Measurements from ENCODE around the gene NKX1-1.

NKX1-1 gene

DNA sequence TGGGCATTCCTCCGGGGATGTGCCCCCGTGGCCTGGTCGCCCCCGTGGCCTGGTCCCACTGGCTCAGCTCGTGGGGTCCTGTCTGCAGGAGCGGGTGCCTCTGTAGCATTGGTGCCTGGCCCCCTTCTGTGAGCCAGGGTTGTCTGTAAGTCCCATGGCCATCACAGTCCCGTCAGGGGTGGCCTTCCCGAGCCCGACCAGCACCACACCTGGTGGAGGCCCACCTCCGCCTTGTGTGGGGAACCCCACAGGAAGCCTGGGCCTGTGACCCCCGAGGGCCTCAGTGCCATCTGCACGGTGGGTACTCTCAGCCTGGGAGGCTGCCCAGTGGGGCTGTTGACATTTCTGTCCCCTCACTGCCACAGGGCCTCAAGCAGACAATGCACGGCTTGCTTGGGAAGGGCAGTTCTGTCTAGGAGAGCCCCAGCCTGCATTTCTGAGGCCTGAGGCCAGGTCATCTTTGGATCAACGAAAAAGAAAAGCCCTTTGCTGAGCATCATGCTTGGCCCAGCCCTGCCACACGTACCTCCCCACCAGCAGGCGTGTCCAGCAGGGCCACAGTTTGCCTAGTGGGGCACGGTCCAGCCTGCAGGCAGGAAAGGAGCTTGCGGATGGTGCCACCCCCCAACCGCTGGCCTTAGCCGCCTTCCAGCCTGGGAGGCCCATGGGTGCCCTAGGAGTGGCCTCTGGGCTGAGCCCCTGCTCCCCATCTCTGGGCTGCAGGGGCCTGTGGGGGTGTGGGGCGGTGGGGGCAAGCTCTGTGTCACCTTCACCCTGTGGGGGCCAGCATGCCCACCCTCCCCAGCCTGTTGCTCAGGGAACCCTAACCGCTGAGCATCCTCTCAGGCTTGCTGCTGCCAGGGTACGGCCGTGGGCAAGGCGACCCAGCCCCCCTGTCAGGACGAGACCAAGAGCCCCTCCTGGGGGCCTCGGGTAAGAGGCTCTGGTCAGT lies 23.2 kb downstream of the NKX1-1 start:
- H3K14ac ChIP-seq (ENCODE audit: low read length): no peak overlapping the region
- peaks cover 0 to 7% of the 10 kb centered on the region in 2 donors for H3K4me1 ChIP-seq (ENCODE audit: control insufficient read depth in 2 of 2, insufficient read depth in 1 of 2, low read depth in 1 of 2, low read length in 2 of 2)
- no peak overlapping the region for H4K91ac ChIP-seq (ENCODE audit: low read depth, low read length, poor library complexity)
- peak overlapping the region; percentile 60 for H3K23ac ChIP-seq (ENCODE audit: low read depth, low read length, poor library complexity)
- DNase-seq (ENCODE audit: low spot score): no peak
- no peaks in the 10 kb centered on the region for H3K79me1 ChIP-seq (ENCODE audit: low read depth, low read length)
- no peak overlapping the region for H4K8ac ChIP-seq (ENCODE audit: low read depth, low read length)
- H3K9me3 ChIP-seq (replicated peaks in 1 of 2; ENCODE audit: control insufficient read depth in 2 of 2, insufficient read depth in 1 of 2, low read depth in 1 of 2, low read length in 2 of 2): no peaks in the 10 kb centered on the region
- H2BK12ac ChIP-seq (ENCODE audit: low read length): no peak overlapping the region
- no peaks in the 10 kb centered on the region for H3K27me3 ChIP-seq (ENCODE audit: control insufficient read depth in 3 of 3, insufficient read depth in 3 of 3, low read depth in 1 of 3, low read length in 3 of 3)
- peak overlapping the region; percentile 17 for H2BK15ac ChIP-seq (ENCODE audit: low read length)
- H2BK120ac ChIP-seq (ENCODE audit: low read depth, low read length): no peak overlapping the region
- no CpG with 5 or more reads among the region's 27 CpGs for WGBS, 2 donors (ENCODE audit: extremely low coverage in 2 of 2, insufficient read length in 2 of 2, insufficient replicate concordance in 1 of 2)
- peak overlapping the region; percentile 78 for H3K18ac ChIP-seq (ENCODE audit: low read length)
- H2BK5ac ChIP-seq (ENCODE audit: low read length): no peak overlapping the region
- H2AK5ac ChIP-seq (ENCODE audit: low read depth, low read length): peak overlapping the region; percentile 75
- H3K36me3 ChIP-seq (replicated peaks in 1 of 2; ENCODE audit: control insufficient read depth in 2 of 2, insufficient read depth in 2 of 2, low read length in 2 of 2): peaks cover 2 to 26% of the 10 kb centered on the region in 2 donors
- H3K27ac ChIP-seq (replicated peaks; ENCODE audit: low read length): no peak overlapping the region
- H3K4ac ChIP-seq (ENCODE audit: low read length): no peak overlapping the region
- H3K4me3 ChIP-seq (ENCODE audit: low read length in 2 of 2): no peak overlapping the region
- H2AFZ ChIP-seq (ENCODE audit: low read length): no peak overlapping the region
- no peak overlapping the region for H3K4me2 ChIP-seq (ENCODE audit: insufficient read depth, low read length, poor library complexity, severe bottlenecking)
- no peak overlapping the region for H3K9ac ChIP-seq (ENCODE audit: low read depth, low read length, poor library complexity)

DNA sequence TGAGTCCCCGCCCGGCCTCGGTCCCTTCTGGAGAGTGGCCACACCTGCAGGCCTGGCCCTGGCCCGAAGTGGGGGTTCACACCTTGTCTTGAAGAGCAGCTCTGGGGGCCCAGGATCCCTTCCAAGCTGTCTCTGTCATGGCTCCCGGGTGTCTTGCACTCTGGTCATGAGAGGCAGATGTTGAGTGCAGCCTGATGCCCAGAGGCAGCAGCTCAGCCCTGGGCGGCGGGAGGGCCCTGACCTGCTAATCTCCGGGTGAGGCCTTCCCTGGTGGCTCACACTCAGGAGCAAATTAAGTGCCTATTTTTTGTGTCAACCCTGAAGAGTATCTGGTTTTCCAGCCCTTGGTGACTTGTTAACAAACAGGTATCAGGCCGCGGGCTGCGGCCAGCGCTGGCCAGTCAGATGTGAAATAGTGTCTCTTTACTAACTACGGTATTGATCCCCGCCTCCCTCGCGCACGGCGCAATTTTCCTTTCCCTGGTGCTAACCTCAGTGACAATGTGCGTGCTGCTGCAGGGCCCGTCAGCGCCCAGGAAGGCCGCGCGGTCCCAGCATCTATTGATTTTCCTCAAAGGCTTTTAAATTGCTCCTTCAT lies 24.2 kb downstream of the NKX1-1 start:
- H2AK5ac ChIP-seq (ENCODE audit: low read depth, low read length): peak overlapping the region; percentile 8
- H2BK12ac ChIP-seq (ENCODE audit: low read length): no peak overlapping the region
- no peak overlapping the region for H4K91ac ChIP-seq (ENCODE audit: low read depth, low read length, poor library complexity)
- peaks cover 2 to 20% of the 10 kb centered on the region in 2 donors for H3K36me3 ChIP-seq (replicated peaks in 1 of 2; ENCODE audit: control insufficient read depth in 2 of 2, insufficient read depth in 2 of 2, low read length in 2 of 2)
- H3K4me2 ChIP-seq (ENCODE audit: insufficient read depth, low read length, poor library complexity, severe bottlenecking): no peak overlapping the region
- no peak overlapping the region for H2BK120ac ChIP-seq (ENCODE audit: low read depth, low read length)
- no peak overlapping the region for H3K4ac ChIP-seq (ENCODE audit: low read length)
- WGBS, 2 donors (ENCODE audit: extremely low coverage in 2 of 2, insufficient read length in 2 of 2, insufficient replicate concordance in 1 of 2): no CpG with 5 or more reads among the region's 24 CpGs
- peaks cover 0 to 7% of the 10 kb centered on the region in 2 donors for H3K4me1 ChIP-seq (ENCODE audit: control insufficient read depth in 2 of 2, insufficient read depth in 1 of 2, low read depth in 1 of 2, low read length in 2 of 2)
- H3K9me3 ChIP-seq (replicated peaks in 1 of 2; ENCODE audit: control insufficient read depth in 2 of 2, insufficient read depth in 1 of 2, low read depth in 1 of 2, low read length in 2 of 2): no peaks in the 10 kb centered on the region
- no peak overlapping the region for H2BK15ac ChIP-seq (ENCODE audit: low read length)
- no peak overlapping the region for H2BK5ac ChIP-seq (ENCODE audit: low read length)
- no peak overlapping the region for H2AFZ ChIP-seq (ENCODE audit: low read length)
- H3K18ac ChIP-seq (ENCODE audit: low read length): peak overlapping the region; percentile 59
- no peak overlapping the region for H3K9ac ChIP-seq (ENCODE audit: low read depth, low read length, poor library complexity)
- no peak overlapping the region for H3K4me3 ChIP-seq (ENCODE audit: low read length in 2 of 2)
- no peaks in the 10 kb centered on the region for H3K27me3 ChIP-seq (ENCODE audit: control insufficient read depth in 3 of 3, insufficient read depth in 3 of 3, low read depth in 1 of 3, low read length in 3 of 3)
- H3K14ac ChIP-seq (ENCODE audit: low read length): no peak overlapping the region
- no peak overlapping the region for H4K8ac ChIP-seq (ENCODE audit: low read depth, low read length)
- H3K23ac ChIP-seq (ENCODE audit: low read depth, low read length, poor library complexity): no peak overlapping the region
- H3K79me1 ChIP-seq (ENCODE audit: low read depth, low read length): no peaks in the 10 kb centered on the region
- H3K27ac ChIP-seq (replicated peaks; ENCODE audit: low read length): peak overlapping the region; percentile 60
- DNase-seq (ENCODE audit: low spot score): no peak

DNA sequence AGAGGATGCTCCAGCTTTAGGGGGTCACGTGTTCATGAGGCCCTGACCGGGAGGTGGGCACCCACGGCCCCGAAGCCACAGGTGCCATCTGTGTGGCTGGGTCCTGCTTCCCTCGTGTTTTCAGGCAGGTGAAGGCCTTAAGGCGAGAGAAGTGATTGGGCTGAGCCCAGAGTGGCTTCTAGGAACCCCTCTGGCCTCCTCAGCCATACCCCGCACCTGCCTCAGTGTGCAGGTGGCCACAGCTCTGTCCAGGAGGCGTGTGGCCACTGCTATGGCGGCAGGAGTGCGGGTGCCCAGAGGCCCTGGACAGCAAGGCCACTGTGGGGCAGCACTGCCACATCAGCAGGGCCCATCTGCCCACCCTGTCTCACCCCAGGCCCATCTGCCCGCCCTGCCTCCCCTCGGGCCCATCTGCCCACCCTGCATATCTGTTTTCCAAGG lies 25.0 kb downstream of the NKX1-1 start:
- no peak overlapping the region for H3K27ac ChIP-seq (replicated peaks; ENCODE audit: low read length)
- H3K9ac ChIP-seq (ENCODE audit: low read depth, low read length, poor library complexity): peak overlapping the region; percentile 70
- no peak overlapping the region for H3K14ac ChIP-seq (ENCODE audit: low read length)
- H3K23ac ChIP-seq (ENCODE audit: low read depth, low read length, poor library complexity): no peak overlapping the region
- H2BK5ac ChIP-seq (ENCODE audit: low read length): no peak overlapping the region
- DNase-seq (ENCODE audit: low spot score): no peak
- H3K4me1 ChIP-seq (ENCODE audit: control insufficient read depth in 2 of 2, insufficient read depth in 1 of 2, low read depth in 1 of 2, low read length in 2 of 2): peaks cover 0 to 7% of the 10 kb centered on the region in 2 donors
- H3K4ac ChIP-seq (ENCODE audit: low read length): no peak overlapping the region
- peak overlapping the region; percentile 87 for H3K18ac ChIP-seq (ENCODE audit: low read length)
- WGBS, 2 donors (ENCODE audit: extremely low coverage in 2 of 2, insufficient read length in 2 of 2, insufficient replicate concordance in 1 of 2): no CpG with 5 or more reads among the region's 12 CpGs
- no peak overlapping the region for H3K4me2 ChIP-seq (ENCODE audit: insufficient read depth, low read length, poor library complexity, severe bottlenecking)
- no peaks in the 10 kb centered on the region for H3K9me3 ChIP-seq (replicated peaks in 1 of 2; ENCODE audit: control insufficient read depth in 2 of 2, insufficient read depth in 1 of 2, low read depth in 1 of 2, low read length in 2 of 2)
- H3K27me3 ChIP-seq (ENCODE audit: control insufficient read depth in 3 of 3, insufficient read depth in 3 of 3, low read depth in 1 of 3, low read length in 3 of 3): no peaks in the 10 kb centered on the region
- no peak overlapping the region for H2BK120ac ChIP-seq (ENCODE audit: low read depth, low read length)
- no peak overlapping the region for H2AFZ ChIP-seq (ENCODE audit: low read length)
- H2BK12ac ChIP-seq (ENCODE audit: low read length): no peak overlapping the region
- H2BK15ac ChIP-seq (ENCODE audit: low read length): peak overlapping the region; percentile 67
- no peaks in the 10 kb centered on the region for H3K79me1 ChIP-seq (ENCODE audit: low read depth, low read length)
- H3K36me3 ChIP-seq (replicated peaks in 1 of 2; ENCODE audit: control insufficient read depth in 2 of 2, insufficient read depth in 2 of 2, low read length in 2 of 2): peaks cover under 1 to 13% of the 10 kb centered on the region in 2 donors
- no peak overlapping the region for H3K4me3 ChIP-seq (ENCODE audit: low read length in 2 of 2)
- no peak overlapping the region for H4K91ac ChIP-seq (ENCODE audit: low read depth, low read length, poor library complexity)
- peak overlapping the region; percentile 53 for H2AK5ac ChIP-seq (ENCODE audit: low read depth, low read length)
- no peak overlapping the region for H4K8ac ChIP-seq (ENCODE audit: low read depth, low read length)

Data from neuronal stem cell (in vitro differentiated cells).